GM12801 (cell line): ENCODE data around the gene ARHGDIB.

Experiments
- TF ChIP-seq, protein P1 (sequence below): IDR thresholded peaks from one replicate; pipeline ENCODE4 v1.5.1; 2011; ENCODE audit warnings: control low read depth; ENCODE audit not compliant: insufficient read length; ENCODE audit errors: extremely low read depth

Gene ARHGDIB

DNA sequence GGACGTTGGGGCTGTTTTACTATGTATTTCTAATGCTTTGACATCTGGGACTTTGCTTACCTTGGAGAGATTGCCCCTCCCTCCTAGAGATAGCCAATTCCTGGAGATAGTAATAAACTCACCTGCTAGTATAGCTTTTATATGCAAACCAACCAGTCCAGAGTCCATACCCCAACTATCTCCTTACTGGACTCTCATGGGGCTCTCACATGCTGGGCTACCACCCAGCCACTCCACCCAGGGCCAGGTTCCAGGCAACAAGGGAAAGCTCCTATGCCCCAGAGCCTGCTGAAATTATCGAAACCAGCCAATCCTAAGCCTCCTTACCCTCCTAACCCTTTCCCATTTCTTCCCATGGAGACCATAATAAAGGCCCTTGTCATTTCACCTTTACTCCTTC lies 50.3 kb downstream of the ARHGDIB start:
- TF ChIP-seq, protein P1, sequence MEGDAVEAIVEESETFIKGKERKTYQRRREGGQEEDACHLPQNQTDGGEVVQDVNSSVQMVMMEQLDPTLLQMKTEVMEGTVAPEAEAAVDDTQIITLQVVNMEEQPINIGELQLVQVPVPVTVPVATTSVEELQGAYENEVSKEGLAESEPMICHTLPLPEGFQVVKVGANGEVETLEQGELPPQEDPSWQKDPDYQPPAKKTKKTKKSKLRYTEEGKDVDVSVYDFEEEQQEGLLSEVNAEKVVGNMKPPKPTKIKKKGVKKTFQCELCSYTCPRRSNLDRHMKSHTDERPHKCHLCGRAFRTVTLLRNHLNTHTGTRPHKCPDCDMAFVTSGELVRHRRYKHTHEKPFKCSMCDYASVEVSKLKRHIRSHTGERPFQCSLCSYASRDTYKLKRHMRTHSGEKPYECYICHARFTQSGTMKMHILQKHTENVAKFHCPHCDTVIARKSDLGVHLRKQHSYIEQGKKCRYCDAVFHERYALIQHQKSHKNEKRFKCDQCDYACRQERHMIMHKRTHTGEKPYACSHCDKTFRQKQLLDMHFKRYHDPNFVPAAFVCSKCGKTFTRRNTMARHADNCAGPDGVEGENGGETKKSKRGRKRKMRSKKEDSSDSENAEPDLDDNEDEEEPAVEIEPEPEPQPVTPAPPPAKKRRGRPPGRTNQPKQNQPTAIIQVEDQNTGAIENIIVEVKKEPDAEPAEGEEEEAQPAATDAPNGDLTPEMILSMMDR: no peak

DNA sequence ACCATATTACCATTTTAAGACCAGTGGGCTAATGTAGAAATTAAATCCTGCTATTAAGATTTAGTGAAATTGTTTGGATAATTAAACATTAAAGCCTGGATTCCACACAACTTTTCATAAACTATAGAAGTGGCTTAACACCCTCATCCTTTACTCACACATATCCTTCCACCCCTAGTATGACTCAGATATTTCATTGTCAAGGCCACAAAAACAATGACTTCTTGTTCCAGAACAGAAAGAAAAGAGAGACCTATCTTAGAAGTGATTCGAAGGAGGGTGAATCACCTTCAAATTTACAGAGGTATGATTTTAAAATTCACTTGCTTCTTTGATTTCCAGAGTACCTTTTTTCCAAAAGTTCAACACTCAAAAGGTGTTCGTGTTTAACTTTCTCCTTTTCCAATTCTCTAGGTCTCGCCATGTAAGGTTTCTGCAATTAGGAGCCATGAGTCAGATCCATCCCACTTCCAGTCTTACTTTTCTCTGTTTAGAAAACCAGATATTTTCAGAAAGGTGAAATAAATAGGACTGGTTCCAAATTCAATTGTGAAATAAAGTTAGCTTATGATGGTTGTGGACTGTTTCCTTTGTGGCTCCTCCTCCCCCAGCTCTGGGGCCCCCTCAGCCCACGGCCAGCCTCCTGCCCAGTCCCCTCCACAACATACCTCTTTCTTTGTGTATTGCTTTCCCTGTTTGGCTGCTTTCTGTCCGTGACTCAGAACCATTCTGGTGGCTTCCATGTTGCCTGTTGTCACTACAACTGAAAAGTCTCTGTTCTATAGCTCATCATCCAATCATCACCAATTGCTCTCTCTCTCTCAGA lies 51.1 kb downstream of the ARHGDIB start:
- TF ChIP-seq, protein P1: no peak

GRCh38 chr12:14907953-14908352 lies 53.4 kb downstream of the ARHGDIB start:
- TF ChIP-seq, protein P1: no peak

DNA sequence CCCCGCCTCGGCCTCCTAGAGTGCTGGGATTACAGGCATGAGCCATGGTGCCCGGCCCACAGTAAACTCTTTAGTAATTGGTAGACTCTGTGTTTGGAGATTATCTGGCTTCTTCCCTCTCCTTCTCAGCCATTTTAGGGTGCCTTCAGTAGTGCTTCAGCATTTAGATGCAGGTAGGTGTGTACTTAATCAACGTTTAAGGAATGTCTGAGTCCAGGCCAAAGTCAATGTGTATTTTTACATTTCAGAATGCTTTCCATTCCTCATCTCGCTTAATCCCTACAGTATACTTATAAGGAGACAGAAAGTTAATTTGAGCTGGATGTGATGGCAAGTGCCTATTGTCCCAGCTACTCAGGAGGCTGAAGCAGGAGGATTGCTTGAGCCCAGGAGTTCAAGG lies 55.3 kb downstream of the ARHGDIB start:
- TF ChIP-seq, protein P1: no peak

GRCh38 chr12:14905269-14906004 lies 56.0 kb downstream of the ARHGDIB start:
- TF ChIP-seq, protein P1: no peak

DNA sequence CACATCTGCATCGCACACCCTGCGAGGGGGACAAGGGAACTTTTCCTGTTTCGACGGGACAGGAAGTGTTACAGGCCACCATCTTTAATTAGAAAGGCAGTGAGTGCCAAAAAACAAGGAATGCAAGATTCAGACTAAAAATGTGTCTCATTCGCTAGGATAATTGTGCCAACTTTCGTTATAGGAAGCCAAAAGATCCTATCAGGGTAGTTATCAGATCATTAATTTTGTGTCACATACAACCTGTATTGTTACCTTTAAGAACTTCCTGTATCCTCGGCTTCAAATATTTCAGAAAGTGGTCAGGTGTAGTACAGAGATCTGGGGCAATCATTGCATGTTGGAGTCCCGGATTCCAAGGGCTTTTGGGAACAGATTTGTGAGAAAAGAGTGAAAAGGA lies 56.5 kb downstream of the ARHGDIB start:
- TF ChIP-seq, protein P1: no peak

DNA sequence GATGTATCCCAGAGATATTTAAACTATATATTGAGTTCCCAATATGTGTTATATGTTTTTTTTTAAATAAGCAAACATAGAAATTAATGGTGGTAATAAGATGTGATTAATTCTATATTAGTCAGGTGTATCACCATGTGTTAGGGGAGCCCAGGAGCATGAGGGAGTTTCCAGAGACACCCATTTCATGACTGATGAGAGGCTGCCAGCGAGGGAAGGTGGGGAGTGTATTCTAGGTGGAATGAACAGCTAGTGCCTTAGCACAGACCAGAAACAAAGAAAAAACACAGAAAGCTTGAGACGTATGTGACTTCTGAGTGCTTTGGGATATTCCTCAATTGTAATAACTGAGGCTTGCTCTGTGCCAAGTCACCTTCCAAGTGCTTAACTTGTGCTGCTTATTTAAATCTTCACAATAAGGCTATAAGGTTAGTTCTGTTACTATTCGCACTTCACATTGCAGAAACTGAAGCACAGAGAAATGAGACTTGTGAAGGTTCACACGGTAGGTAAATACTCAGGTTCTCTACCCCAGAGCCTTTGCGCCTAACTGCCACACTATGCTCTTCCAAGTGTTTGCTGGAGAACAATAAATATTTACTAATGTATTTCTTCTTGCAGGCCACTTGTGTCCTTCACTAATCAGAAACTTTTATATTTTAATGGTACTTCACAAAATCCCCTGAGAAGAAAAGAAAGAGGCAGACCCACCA lies 57.9 kb downstream of the ARHGDIB start:
- TF ChIP-seq, protein P1: no peak
